Hindlimb muscle (tissue), 1 donor: ENCODE measurements around the gene UCHL5. TPM values are rescaled to one million over a fixed set of nuclear protein-coding genes. Genes with fewer than 3 reads are reported as not detected.

Experiments used
- DNase-seq: peaks from one replicate; pipeline ENCODE4 v3.0.0-alpha.2; 2013
- polyA plus RNA-seq: library from polyadenylated mRNA; unstranded; fragments of 120-200 nt; gene quantifications from one replicate; pipeline ENCODE4 v1.2.1, GENCODE V29; 2013; ENCODE audit not compliant: insufficient read length

UCHL5 gene, protein sequence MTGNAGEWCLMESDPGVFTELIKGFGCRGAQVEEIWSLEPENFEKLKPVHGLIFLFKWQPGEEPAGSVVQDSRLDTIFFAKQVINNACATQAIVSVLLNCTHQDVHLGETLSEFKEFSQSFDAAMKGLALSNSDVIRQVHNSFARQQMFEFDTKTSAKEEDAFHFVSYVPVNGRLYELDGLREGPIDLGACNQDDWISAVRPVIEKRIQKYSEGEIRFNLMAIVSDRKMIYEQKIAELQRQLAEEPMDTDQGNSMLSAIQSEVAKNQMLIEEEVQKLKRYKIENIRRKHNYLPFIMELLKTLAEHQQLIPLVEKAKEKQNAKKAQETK
- polyA plus RNA-seq = 31.4 TPM

- DNase-seq = peak; percentile 96
Observed at GRCh38 chr1:193059282-193060114, at the start of gene UCHL5, which contains the start of gene RO60. UCHL5 (minus strand) TSS chr1:193059360; CDS start chr1:193059260, 100 bp downstream. RO60 (plus strand) TSS chr1:193059612; CDS start chr1:193069055, 9,443 bp downstream.

GRCh38 chr1:193108471-193108870, 49.3 kb upstream of the UCHL5 start:
- DNase-seq = no peak

- DNase-seq = no peak
Observed at GRCh38 chr1:193105821-193106177, 46.6 kb upstream of the UCHL5 start.

- peak; percentile 87 for DNase-seq
Observed at GRCh38 chr1:193104907-193105820, 46.0 kb upstream of the UCHL5 start, which contains the start of gene GLRX2. GLRX2 (minus strand) TSS chr1:193105414; CDS start chr1:193105382, 32 bp downstream.

DNA sequence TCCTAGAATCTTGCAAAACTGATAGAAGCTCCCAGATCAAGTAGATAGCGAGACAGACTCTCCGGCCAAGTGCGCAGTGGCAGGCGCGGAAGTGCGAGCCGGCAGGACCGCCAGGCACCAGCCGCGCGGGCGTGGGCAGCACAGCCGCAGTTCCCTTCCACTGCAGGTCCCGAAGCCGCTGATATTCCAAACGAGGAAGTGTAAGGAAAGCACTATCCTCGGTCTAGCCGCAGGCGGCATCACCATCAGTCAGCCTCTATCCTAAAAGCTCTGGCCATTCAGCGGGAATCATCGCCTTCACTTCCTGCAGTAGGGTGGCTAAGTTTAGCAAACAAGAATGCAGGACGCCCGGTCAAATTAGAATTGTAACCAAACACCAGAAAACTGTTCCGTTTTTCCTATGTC, 45.3 kb upstream of the UCHL5 start:
- no peak for DNase-seq

GRCh38 chr1:193103759-193104501, 44.8 kb upstream of the UCHL5 start:
- no peak for DNase-seq

- DNase-seq = no peak
Observed at GRCh38 chr1:193102662-193103061, 43.5 kb upstream of the UCHL5 start.

DNA sequence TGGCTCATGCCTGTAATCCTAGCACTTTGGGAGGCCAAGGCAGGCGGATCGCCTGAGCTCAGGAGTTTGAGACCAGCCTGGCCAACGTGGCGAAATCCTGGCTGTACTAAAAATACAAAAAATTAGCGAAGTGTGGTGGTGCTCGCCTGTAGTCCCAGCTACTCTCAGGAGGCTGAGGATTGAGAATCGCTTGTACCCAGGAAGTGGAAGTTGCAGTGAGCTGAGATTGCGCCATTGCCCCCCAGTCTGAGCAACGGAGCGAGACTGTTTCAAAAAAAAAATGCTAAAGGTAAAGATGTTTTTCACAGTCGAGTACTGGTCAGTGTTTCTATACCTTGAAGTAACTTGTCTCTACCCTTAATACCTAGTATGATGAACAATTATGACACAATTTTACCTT, 35.0 kb upstream of the UCHL5 start:
- no peak for DNase-seq

GRCh38 chr1:193090865-193091264, 31.7 kb upstream of the UCHL5 start:
- no peak for DNase-seq

GRCh38 chr1:193087893-193088292, 28.7 kb upstream of the UCHL5 start:
- no peak for DNase-seq

DNA sequence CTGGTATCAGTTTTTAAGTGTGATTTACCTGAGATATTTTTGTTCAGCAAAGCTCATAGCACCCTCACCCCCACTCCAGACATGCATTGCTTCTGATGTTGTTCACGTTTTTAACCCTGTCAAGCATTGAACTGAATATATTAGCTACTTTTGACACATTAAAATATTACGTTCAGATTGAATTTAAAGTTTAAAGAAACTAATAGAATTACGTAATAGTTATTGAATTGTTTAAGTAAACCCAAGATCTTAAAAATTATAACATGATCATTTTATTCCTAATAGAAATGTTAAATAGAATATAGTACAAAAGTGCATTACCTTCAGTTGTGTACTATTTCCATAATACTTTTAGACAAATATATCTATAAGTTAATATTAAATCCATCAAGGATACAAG, 27.2 kb upstream of the UCHL5 start:
- no peak for DNase-seq

- no peak for DNase-seq
Observed at GRCh38 chr1:193085263-193085662, 26.1 kb upstream of the UCHL5 start.

DNA sequence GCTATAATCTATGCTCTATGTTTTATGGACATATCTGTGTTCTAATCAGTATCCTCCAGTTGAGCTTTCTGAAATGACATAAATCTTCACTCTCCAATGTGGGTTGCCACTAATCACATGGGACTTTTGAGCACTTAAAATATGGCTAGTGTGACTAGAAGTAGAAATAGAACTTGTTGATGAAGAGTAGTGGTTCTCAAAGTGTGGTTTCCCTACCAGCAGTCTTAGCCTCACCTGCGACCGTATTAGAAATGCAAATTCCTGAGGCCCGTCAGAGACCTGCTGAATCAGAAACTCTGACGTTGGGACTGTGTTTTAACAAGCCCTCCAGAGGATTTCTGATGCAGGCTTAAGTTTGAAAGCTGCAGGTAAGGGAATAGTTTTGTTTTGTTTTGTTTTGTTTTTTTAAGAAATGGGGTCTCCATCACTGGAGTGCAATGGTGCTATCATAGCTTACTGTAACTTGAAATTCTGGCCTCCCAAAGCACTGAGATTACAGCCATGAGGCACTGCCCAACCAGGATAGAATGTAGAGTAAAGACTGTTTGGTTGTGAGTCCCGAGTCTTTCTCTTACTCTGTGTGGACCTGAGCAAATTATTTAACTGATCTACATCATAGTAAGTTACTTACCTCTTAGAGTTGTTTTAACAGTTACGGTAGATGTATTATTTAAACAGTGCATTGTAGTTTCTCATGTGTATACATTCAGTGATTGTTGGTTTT, 24.4 kb upstream of the UCHL5 start:
- DNase-seq = no peak

- DNase-seq = no peak
Observed at GRCh38 chr1:193079187-193079586, 20.0 kb upstream of the UCHL5 start.

DNA sequence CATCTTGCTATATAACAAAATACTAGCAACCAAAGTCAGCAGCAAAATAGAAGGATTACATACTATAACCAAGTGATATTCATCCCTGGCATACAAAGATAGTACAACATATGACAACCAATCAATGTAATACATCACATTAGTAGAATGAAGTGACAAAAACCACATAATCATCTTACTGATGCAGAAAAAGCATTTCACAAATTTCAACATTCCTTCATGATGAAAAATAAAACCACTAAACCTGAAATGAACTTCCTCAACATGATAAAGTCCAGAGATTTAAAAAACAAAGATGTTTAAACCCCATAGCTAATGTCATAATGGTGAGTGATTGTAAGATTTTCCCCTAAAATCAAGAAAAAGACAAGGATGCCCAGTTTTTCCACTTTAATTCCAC, 18.8 kb upstream of the UCHL5 start:
- no peak for DNase-seq

DNA sequence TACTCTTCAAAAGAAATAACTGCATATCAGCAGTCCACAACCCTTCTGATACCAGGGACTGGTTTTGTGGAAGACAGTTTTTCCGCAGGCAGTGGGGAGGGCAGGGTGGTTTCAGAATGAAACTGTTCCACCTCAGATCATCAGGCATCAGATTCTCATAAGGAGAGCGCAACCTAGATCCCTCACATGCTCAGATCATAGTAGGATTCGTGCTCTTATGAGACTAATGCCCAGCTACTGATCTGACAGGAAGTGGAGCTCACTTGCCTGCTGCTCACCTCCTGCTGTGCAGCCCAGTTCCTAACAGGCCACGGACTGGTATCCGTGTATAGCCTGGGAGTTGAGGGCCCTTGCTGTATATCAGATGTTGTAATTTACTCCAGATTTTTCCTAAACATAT, 11.8 kb upstream of the UCHL5 start:
- no peak for DNase-seq

GRCh38 chr1:193070386-193070753, 11.2 kb upstream of the UCHL5 start:
- DNase-seq = no peak

DNA sequence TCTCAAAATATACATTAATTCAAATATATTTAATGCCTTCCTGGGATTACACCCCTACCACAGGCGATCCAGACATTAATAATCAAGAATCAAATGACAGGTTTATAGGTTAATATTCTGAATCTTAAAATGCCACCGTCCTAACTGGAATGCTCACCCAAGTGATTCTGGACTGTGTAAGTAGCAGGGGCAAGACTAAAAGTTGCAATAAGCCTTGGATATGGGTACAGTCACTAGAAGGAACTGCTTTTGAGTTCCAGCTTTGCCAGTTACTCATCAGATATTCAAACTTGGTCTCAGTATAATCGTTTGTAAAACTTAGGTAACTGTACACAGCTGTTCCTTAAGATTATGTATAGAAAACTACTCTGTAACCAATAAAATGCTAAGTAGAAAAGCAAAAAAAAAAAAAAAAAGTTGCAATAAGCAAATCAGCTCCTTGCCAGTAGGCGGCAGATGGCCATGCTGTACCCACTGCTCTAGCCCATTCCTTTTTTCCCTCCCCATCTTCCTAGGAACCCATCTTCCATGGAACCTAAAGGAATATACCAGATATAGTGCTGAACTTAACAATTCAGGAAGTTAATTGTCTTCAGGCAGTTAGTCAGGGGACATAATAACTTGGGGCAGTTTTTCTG, 10.7 kb upstream of the UCHL5 start:
- no peak for DNase-seq

DNA sequence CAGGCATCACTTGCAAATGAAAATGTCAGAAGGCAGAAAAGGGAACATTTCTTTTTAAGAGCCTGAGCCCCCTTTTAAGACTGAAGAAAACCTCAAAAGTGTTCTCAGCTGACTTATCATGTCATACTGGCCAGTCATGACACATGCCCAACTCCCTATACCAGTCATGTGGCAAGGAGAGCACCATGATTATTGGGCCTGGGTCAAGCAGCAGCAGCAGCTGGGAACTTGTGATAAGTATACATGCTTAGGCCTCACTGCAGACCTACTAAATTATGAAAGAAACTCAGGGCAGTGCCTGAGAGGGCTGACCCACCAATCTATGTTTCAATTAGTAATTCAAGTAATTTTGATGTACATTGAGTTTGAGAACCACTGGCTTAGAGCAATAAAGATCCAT, 8.9 kb upstream of the UCHL5 start:
- no peak for DNase-seq

DNA sequence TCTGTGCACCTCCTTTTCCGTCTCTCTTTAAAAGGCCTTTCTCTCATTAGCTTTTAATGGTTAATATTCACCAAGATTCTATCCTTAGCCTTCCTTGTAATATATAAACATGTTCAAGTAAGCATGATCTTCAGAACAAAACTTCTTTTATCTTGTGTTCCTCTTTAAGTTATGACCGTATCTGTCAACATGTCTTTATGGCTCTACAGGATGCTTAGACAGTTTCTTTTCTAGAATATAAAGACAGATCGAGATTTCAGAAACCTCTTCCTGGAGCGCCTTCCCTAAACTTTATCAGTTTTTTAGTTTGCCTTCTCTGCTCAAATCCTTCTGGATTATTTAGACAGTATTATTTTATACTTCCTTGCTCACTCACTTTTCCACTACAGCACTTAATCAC, 7.4 kb upstream of the UCHL5 start:
- no peak for DNase-seq

GRCh38 chr1:193065954-193066353, 6.8 kb upstream of the UCHL5 start:
- no peak for DNase-seq
